GM18499 (cell line): ENCODE data around the gene ARHGAP20.

Source experiments
- ATAC-seq: cut with Tn5 transposase; IDR thresholded peaks from one replicate; pipeline ENCODE4 v1.9.1; 2021; ENCODE audit warnings: moderate number of reproducible peaks; ENCODE audit not compliant: insufficient read depth, unreplicated experiment

Gene ARHGAP20

DNA sequence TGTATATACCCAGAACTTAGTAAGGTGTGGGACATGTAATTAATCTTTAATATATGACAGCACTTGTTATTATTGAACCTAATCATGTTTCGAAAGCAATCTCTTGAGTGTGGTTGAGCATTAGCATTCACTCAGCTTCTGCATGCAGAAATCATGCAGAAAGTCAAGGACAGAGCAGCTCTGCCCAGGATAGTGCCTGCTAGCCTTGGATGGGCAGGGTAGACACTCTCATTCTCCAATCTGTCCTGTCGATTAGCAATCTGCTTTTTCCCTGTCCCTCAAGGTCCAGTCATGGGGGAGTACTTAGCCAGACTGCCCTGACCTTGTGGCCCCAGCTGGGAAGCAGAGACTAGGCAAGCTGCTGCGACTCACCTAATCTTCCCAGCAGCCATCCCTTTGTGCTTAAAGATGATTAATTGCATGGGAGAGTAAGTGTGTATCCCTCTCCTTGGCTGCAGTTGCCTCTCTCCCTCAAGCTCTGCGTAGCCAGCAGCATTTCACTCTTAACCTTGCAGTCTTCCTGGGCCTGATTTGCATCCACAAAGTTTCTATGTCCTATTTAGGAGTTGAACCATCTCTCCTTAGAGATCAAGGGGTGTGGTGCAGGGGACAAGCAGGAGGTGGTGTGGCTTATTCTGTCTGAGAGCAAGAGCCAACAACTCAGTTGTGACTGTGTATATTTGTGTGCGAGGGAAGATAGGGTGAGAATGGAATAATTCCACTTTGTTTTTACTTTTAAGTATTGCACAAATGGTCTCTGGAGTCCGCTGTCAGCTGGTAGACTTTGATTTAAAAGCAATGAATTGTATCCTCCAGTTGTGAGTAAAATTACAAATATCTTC is 181.1 kb downstream of the ARHGAP20 start:
- ATAC-seq, result no peak

DNA sequence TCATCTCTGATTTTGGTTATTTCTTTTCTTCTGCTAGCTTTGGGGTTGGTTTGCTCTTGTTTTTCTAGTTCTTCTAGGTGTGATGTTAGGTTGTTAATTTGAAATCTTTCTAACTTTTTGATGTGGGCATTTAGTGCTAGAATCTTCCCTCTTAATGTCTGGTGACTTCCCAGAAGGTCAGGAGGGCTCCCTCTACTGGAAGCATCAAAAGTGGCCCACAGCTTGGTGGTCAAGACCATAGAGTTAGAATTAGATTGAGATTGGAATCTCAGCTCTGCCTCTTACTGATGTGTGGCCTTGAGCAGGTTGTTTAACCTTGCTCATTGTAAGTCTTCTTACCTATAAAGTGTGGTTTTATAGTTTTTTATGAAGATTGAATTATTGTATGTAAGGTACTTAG is 183.2 kb downstream of the ARHGAP20 start:
- no peak for ATAC-seq

DNA sequence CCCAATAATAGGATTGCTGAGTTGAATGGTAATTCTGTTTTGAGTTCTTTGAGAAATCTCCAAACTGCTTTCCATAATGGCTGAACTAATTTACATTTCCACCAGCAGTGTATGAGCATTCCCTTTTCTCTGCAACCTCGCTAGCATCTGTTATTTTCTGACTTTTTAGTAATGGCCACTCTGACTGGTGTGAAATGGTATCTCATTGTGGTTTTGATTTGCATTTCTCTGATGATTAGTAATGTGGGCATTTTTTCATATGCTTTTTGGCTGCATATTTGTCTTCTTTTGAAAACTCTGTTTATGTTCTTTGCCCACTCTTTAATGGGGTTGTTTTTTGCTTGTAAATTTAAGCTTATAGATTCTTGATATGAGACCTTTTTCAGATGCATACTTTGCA is 185.1 kb downstream of the ARHGAP20 start:
- ATAC-seq, result no peak
